H1 (cell line): ENCODE measurements around the gene CFD. TPM values are rescaled to one million over a fixed set of nuclear protein-coding genes. Genes with fewer than 3 reads are reported as not detected.

Experiments
- ASH2L ChIP-seq: fragments of 200-600, 300-600 bp; sonication (generic); IDR thresholded peaks from one replicate; pipeline ENCODE4 v1.7.1; 2017; ENCODE audit warnings: low read length
- ATF3 ChIP-seq: IDR thresholded peaks from 2 replicates; pipeline ENCODE4 v1.6.1; 2011; ENCODE audit warnings: low read depth, mild to moderate bottlenecking, low read length; ENCODE audit not compliant: insufficient read depth
- CHD1 ChIP-seq: IDR thresholded peaks from 2 replicates; pipeline ENCODE4 v1.6.1; 2012; ENCODE audit warnings: low read depth, low read length, improper control_type of control experiment
- CTBP2 ChIP-seq: IDR thresholded peaks from 2 replicates; pipeline ENCODE4 v1.7.0; 2011; ENCODE audit warnings: borderline replicate concordance, mild to moderate bottlenecking, moderate library complexity, mixed read lengths, low read length; ENCODE audit not compliant: insufficient read depth, insufficient read length
- KDM5A ChIP-seq: fragments of 200-600 bp; IDR thresholded peaks from 2 replicates; pipeline ENCODE4 v1.7.1; 2012; ENCODE audit warnings: mild to moderate bottlenecking, low read length, inconsistent platforms, mixed read lengths
- POLR2A ChIP-seq, 2 experiments: IDR thresholded peaks; 1 replicate in 1 of 2; 2 replicates in 1 of 2; pipeline ENCODE4 v1.6.1; 2011; ENCODE audit warnings: low read depth in 2 of 2, low read length in 2 of 2, mild to moderate bottlenecking in 2 of 2; ENCODE audit errors: control extremely low read depth in 1 of 2
- RAD21 ChIP-seq, 2 experiments: IDR thresholded peaks in 1 of 2; conservative IDR thresholded peaks in 1 of 2; 2 replicates each; pipeline ENCODE4 v1.6.1; 2011; ENCODE audit warnings: low read depth in 2 of 2, low read length in 2 of 2, improper control_type of control experiment in 1 of 2, inconsistent platforms in 1 of 2, mild to moderate bottlenecking in 1 of 2, moderate library complexity in 1 of 2
- polyA plus RNA-seq, 7 experiments: library from polyadenylated mRNA; depleted of rRNA in 3 of 7; stranded (reverse) in 5 of 7; unstranded in 2 of 7; fragments of >200 nt in 5 of 7; fragments of 200-250 nt in 2 of 7; gene quantifications; 1 replicate in 5 of 7; 2 replicates in 1 of 7; 4 replicates in 1 of 7; pipeline versions ENCODE4 v1.2.1 to v1.2.3, GENCODE V29; 2011 to 2013; ENCODE audit warnings: missing spikeins in 2 of 7, mixed read lengths in 2 of 7
- total RNA-seq: library from RNA; stranded (reverse); fragmentation: NEBNext Ultra II Directional; extraction: Animal tissue kit (Norgen Biotek cat#: 25700); gene quantifications from 2 replicates; pipeline ENCODE4 v1.2.1, GENCODE V29; 2021
- TF ChIP-seq, protein P1 (sequence below): IDR thresholded peaks from 2 replicates; pipeline ENCODE4 v1.6.1; 2011; ENCODE audit warnings: low read length, improper control_type of control experiment

The CFD gene
- total and polyA plus RNA-seq, 2 of the 8 experiments (the other 6 are each of a cell fraction or from before 2014, with no cell fraction given) = 1.7 to 2.8 TPM

DNA sequence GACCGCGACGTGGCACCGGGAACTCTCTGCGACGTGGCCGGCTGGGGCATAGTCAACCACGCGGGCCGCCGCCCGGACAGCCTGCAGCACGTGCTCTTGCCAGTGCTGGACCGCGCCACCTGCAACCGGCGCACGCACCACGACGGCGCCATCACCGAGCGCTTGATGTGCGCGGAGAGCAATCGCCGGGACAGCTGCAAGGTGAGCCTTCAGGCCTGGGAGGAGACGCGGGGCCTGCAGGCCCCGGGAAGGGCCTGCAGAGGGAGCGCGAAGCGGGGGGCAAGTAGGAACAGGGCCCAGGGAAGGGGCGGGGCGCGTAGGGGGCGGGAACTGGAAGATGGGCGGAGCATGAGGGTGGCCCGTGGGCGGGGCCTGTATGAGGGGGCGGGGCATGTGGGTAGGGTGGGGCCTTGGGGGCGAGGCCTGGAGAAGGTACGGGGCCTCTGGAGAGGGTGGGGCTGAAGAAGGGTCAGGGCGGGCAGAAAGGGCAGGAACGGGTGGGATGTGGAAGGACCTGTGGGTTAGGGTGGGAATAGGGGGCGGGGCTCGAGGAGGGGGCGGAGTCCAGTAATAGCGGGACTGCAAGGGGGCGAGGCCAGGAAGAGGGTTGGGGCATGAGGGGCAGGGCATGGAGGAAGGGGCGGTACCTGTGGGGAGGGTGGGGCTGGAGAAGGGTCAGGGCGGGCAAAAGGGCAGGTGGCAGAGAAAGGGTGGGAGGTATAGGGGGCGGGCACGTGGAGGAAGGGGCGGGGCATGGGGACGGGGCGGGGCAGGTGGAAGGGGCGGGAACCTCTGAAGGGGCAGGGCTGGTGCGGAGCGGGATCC, 2.5 kb downstream of the CFD start (continued):
- TF ChIP-seq, protein P1, sequence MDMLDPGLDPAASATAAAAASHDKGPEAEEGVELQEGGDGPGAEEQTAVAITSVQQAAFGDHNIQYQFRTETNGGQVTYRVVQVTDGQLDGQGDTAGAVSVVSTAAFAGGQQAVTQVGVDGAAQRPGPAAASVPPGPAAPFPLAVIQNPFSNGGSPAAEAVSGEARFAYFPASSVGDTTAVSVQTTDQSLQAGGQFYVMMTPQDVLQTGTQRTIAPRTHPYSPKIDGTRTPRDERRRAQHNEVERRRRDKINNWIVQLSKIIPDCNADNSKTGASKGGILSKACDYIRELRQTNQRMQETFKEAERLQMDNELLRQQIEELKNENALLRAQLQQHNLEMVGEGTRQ = peak; percentile 41; the same call in 1 of the 2 replicates
- peak; percentile 37 to 55; a peak in 3 of 4 replicates for TF ChIP-seq RAD21 (IDR thresholded peaks at IDR 0.05 in 1 of 2, conservative IDR thresholded peaks at IDR 0.05 in 1 of 2; ENCODE audit: low read depth in 2 of 2, low read length in 2 of 2)
- no peak for TF ChIP-seq CTBP2
- TF ChIP-seq CHD1 = no peak
- TF ChIP-seq POLR2A (IDR thresholded peaks at IDR 0.05; ENCODE audit: control extremely low read depth in 1 of 2, low read depth in 2 of 2, low read length in 2 of 2) = no peak
- TF ChIP-seq ATF3 = 0 out of 2 replicates have a peak, but pooled peaks have one; percentile 11
- no peak for TF ChIP-seq ASH2L
- TF ChIP-seq KDM5A = no peak
